Measurements from ENCODE around the gene MIXL1. TPM values are rescaled to one million over a fixed set of nuclear protein-coding genes. Genes with fewer than 3 reads are reported as not detected.

The MIXL1 gene
- total RNA-seq, 1 donor from 2014 or later: not detected

Other genes starting within 250 kb of the MIXL1 start
- gene SDE2, start 224.3 kb upstream of the MIXL1 start, total RNA-seq: 35.0 TPM
- gene H3-3A, start 160.9 kb upstream of the MIXL1 start, total RNA-seq: 452 TPM
- gene ACBD3, start 36.9 kb upstream of the MIXL1 start, total RNA-seq: 55.1 TPM
- 8.8 TPM for gene LIN9, start 85.5 kb downstream of the MIXL1 start, total RNA-seq
- gene PARP1, start 184.4 kb downstream of the MIXL1 start, total RNA-seq: 63.6 TPM

All from skin of body (tissue), 1 donor.